WTC11 (cell line): Measurements from ENCODE around the gene FLT1. TPM values are rescaled to one million over a fixed set of nuclear protein-coding genes. Genes with fewer than 3 reads are reported as not detected.

ENCODE experiments used
- ATAC-seq: fragments of 200-7000 bp; cut with Tn5 transposase; 2 replicates; pipeline ENCODE4 v1.10.0; 2021; ENCODE audit warnings: mild to moderate bottlenecking, moderate library complexity
- CTCF ChIA-PET: fragments of 300-600 bp; sonication (Branson Sonifier 250); formaldehyde crosslinking; loops from one replicate; lab custom pipeline; 2021; ENCODE audit warnings: antibody characterized with exemption; lab: Charles Lee
- POLR2A ChIA-PET: fragments of 350-600 bp; sonication (Branson Sonifier 250); formaldehyde crosslinking; loops from one replicate; lab custom pipeline; 2021; ENCODE audit warnings: antibody characterized with exemption; lab: Charles Lee
- DNase-seq: peaks from one replicate; pipeline ENCODE4 v3.0.0; 2021; ENCODE audit warnings: low spot score
- H3K27ac Mint-ChIP-seq: 2 replicates; pipeline ENCODE4 v1.8.0; 2021; ENCODE audit warnings: mixed read lengths
- H3K27me3 Mint-ChIP-seq: 2 replicates; pipeline ENCODE4 v1.8.0; 2021; ENCODE audit warnings: low read depth, mild to moderate bottlenecking, moderate library complexity, mixed read lengths
- H3K36me3 Mint-ChIP-seq: 2 replicates; pipeline ENCODE4 v1.8.0; 2021; ENCODE audit warnings: mixed read lengths
- H3K4me1 Mint-ChIP-seq: 2 replicates; pipeline ENCODE4 v1.8.0; 2022; ENCODE audit warnings: mixed read lengths
- H3K4me3 Mint-ChIP-seq: 2 replicates; pipeline ENCODE4 v1.8.0; 2021; ENCODE audit warnings: mild to moderate bottlenecking, moderate library complexity, mixed read lengths
- H3K9me3 Mint-ChIP-seq: 2 replicates; pipeline ENCODE4 v1.8.0; 2021; ENCODE audit warnings: mixed read lengths
- ARID4B ChIP-seq: sonication (generic); formaldehyde crosslinking; IDR thresholded peaks from 2 replicates; pipeline ENCODE4 v1.8.0; 2023; ENCODE audit warnings: missing genetic modification reagents, mild to moderate bottlenecking, borderline replicate concordance
- FOXJ3 ChIP-seq: sonication (generic); formaldehyde crosslinking; IDR thresholded peaks from 2 replicates; pipeline ENCODE4 v1.9.0; 2021; ENCODE audit warnings: missing genetic modification reagents, mild to moderate bottlenecking, borderline replicate concordance
- FOXK1 ChIP-seq: sonication (generic); formaldehyde crosslinking; IDR thresholded peaks from 2 replicates; pipeline ENCODE4 v1.8.0; 2022; ENCODE audit warnings: mild to moderate bottlenecking, moderate library complexity, missing genetic modification reagents
- FOXP1 ChIP-seq: sonication (generic); formaldehyde crosslinking; IDR thresholded peaks from 2 replicates; pipeline ENCODE4 v1.8.0; 2022; ENCODE audit warnings: missing genetic modification reagents, mild to moderate bottlenecking, moderate library complexity, borderline replicate concordance
- FOXP4 ChIP-seq: sonication (generic); formaldehyde crosslinking; IDR thresholded peaks from 2 replicates; pipeline ENCODE4 v1.8.0; 2022; ENCODE audit warnings: mild to moderate bottlenecking, missing genetic modification reagents
- GRHL2 ChIP-seq: fragments of 250-450 bp; sonication (Bioruptor Pico); IDR thresholded peaks from 2 replicates; pipeline ENCODE4 v1.8.0; 2022; ENCODE audit warnings: mild to moderate bottlenecking, moderate library complexity; ENCODE audit not compliant: insufficient replicate concordance, severe bottlenecking
- GTF2I ChIP-seq: fragments of 250-450 bp; sonication (Bioruptor Pico); conservative IDR thresholded peaks from 2 replicates; pipeline ENCODE4 v1.4.0; 2021; ENCODE audit warnings: mild to moderate bottlenecking
- HMGA2 ChIP-seq: fragments of 250-450 bp; sonication (Bioruptor Pico); IDR thresholded peaks from 2 replicates; pipeline ENCODE4 v1.4.0; 2021; ENCODE audit warnings: mild to moderate bottlenecking, moderate library complexity
- MYBL2 ChIP-seq: sonication (generic); formaldehyde crosslinking; IDR thresholded peaks from 2 replicates; pipeline ENCODE4 v1.8.1; 2023; ENCODE audit warnings: mild to moderate bottlenecking, moderate library complexity, missing genetic modification reagents
- NFATC4 ChIP-seq: fragments of 250-450 bp; sonication (Bioruptor Pico); IDR thresholded peaks from 2 replicates; pipeline ENCODE4 v1.9.0; 2021; ENCODE audit warnings: mild to moderate bottlenecking
- PRRX2 ChIP-seq: fragments of 250-450 bp; sonication (Bioruptor Pico); IDR thresholded peaks from 2 replicates; pipeline ENCODE4 v1.8.0; 2021; ENCODE audit warnings: mild to moderate bottlenecking
- RORB ChIP-seq: fragments of 250-450 bp; sonication (Bioruptor Pico); IDR thresholded peaks from 2 replicates; pipeline ENCODE4 v1.9.0; 2021; ENCODE audit warnings: mild to moderate bottlenecking
- TCF7 ChIP-seq: sonication (generic); formaldehyde crosslinking; IDR thresholded peaks from 2 replicates; pipeline ENCODE4 v1.8.0; 2022; ENCODE audit warnings: mild to moderate bottlenecking, low read depth, missing genetic modification reagents, moderate library complexity
- TEAD4 ChIP-seq: sonication (generic); formaldehyde crosslinking; IDR thresholded peaks from 2 replicates; pipeline ENCODE4 v1.8.0; 2022; ENCODE audit warnings: mild to moderate bottlenecking, missing genetic modification reagents
- ZBTB21 ChIP-seq: sonication (generic); formaldehyde crosslinking; IDR thresholded peaks from 2 replicates; pipeline ENCODE4 v1.8.1; 2023; ENCODE audit warnings: mild to moderate bottlenecking, missing genetic modification reagents, borderline replicate concordance
- ZNF138 ChIP-seq: sonication (generic); formaldehyde crosslinking; conservative IDR thresholded peaks from 2 replicates; pipeline ENCODE4 v1.8.1; 2022; ENCODE audit warnings: mild to moderate bottlenecking, moderate library complexity, missing genetic modification reagents
- ZNF671 ChIP-seq: fragments of 250-450 bp; sonication (Bioruptor Pico); IDR thresholded peaks from 2 replicates; pipeline ENCODE4 v1.8.0; 2021; ENCODE audit warnings: mild to moderate bottlenecking
- total RNA-seq: library from RNA; stranded (reverse); gene quantifications from 3 replicates; pipeline ENCODE4 v1.2.3, GENCODE V29; 2021
- TF ChIP-seq, protein P1 (sequence below): sonication (generic); formaldehyde crosslinking; IDR thresholded peaks from 2 replicates; pipeline ENCODE4 v1.8.1; 2022; ENCODE audit warnings: low read depth, missing genetic modification reagents, borderline replicate concordance
- TF ChIP-seq, protein P2 (sequence below): sonication (generic); formaldehyde crosslinking; IDR thresholded peaks from 2 replicates; pipeline ENCODE4 v1.8.1; 2022; ENCODE audit warnings: mild to moderate bottlenecking, moderate library complexity, missing genetic modification reagents
- TF ChIP-seq, protein P3 (sequence below): fragments of 250-450 bp; sonication (Bioruptor Pico); IDR thresholded peaks from 2 replicates; pipeline ENCODE4 v1.9.0; 2021; ENCODE audit warnings: mild to moderate bottlenecking
- TF ChIP-seq, protein P4 (sequence below): sonication (generic); formaldehyde crosslinking; IDR thresholded peaks from 2 replicates; pipeline ENCODE4 v1.8.1; 2022; ENCODE audit warnings: missing genetic modification reagents, borderline replicate concordance

FLT1 gene
- total RNA-seq, 1 experiment from 2014 or later: 66.3 TPM

DNA sequence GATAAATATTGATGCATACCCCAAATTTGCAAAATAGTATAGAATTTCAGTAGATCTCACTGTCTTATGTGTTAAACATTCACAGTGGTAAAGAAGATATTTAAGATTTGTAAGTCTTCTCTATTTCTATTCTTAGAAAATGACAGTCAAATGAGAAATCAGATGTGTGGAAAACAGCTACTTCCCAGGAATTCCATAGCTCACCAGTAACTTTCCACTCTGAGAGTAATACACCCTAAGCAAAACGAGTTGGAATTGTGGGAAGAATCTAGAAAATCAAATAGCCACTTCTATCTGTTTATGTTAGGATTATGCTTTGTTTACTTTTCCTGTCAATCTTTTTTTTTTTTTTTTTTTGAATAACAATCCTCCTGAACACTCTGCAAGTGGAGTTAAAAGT, 69.1 kb downstream of the FLT1 start:
- DNase-seq: no peak
- Mint-ChIP-seq H3K36me3 (peaks cover 63% of the 10 kb centered on the region), H3K9me3 (no peaks in the 10 kb centered on the region), H3K4me3 (no peak overlapping the region), H3K27me3 (no peaks in the 10 kb centered on the region), H3K4me1 (peaks cover 79% of the 10 kb centered on the region), H3K27ac (peak overlapping the region; percentile 99)
- no peak for TF ChIP-seq PRRX2 (CRISPR knock-in tag)
- TF ChIP-seq ARID4B (CRISPR knock-in tag): no peak
- CTCF ChIA-PET: no interaction called here
- ATAC-seq: no peak
- POLR2A ChIA-PET: no interaction called here

DNA sequence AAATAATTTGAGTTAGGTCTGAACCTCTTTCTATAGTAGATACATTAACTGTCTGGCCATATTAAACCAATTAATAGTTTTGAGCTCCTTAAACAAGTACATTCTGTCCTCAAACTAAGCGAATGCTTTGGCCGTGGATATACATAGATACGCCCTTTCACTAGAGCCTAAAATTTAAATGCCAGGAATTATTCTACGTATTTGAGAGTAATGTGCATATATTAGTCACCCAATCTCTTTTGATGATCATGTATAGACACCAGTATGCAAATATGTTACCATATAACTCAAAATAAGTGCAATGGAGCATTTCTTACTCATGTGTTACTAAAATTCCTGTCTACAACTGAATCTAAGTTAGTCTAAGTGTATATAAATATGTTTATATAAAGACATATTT, 70.4 kb downstream of the FLT1 start:
- H3K4me1 Mint-ChIP-seq: peaks cover 77% of the 10 kb centered on the region
- no peak for ATAC-seq
- no peak overlapping the region for H3K27ac Mint-ChIP-seq
- H3K4me3 Mint-ChIP-seq: no peak overlapping the region
- POLR2A ChIA-PET: no interaction called here
- no peaks in the 10 kb centered on the region for H3K9me3 Mint-ChIP-seq
- no peak for DNase-seq
- CTCF ChIA-PET: no interaction called here
- H3K36me3 Mint-ChIP-seq: peaks cover 74% of the 10 kb centered on the region
- TF ChIP-seq, protein P1, sequence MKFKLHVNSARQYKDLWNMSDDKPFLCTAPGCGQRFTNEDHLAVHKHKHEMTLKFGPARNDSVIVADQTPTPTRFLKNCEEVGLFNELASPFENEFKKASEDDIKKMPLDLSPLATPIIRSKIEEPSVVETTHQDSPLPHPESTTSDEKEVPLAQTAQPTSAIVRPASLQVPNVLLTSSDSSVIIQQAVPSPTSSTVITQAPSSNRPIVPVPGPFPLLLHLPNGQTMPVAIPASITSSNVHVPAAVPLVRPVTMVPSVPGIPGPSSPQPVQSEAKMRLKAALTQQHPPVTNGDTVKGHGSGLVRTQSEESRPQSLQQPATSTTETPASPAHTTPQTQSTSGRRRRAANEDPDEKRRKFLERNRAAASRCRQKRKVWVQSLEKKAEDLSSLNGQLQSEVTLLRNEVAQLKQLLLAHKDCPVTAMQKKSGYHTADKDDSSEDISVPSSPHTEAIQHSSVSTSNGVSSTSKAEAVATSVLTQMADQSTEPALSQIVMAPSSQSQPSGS (CRISPR knock-in tag): no peak
- TF ChIP-seq TEAD4 (CRISPR knock-in tag): no peak
- no peak for TF ChIP-seq TCF7
- no peaks in the 10 kb centered on the region for H3K27me3 Mint-ChIP-seq

DNA sequence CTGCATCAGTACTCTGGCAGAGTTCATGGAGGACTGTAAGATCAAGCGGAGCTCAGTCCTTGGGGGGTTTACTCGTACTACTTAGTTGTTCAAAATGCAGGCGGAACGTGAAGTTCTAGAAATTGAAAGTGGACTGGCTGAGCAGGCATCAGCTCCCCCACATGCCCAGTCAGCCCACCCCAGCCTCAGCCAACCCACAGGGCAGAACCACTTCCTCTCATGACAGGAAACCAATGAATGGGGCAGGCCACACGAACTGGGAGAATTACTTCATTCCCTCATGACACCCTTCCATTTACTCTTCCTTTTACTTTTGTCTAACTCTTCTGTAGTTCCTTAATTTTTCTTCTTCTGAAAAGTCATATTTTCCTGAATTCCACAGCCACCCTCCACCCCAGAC, 71.9 kb downstream of the FLT1 start:
- Mint-ChIP-seq H3K9me3 (no peaks in the 10 kb centered on the region), H3K27me3 (no peaks in the 10 kb centered on the region), H3K4me3 (no peak overlapping the region), H3K27ac (peak overlapping the region; percentile 48), H3K4me1 (peaks cover 71% of the 10 kb centered on the region), H3K36me3 (peaks cover 83% of the 10 kb centered on the region)
- CTCF ChIA-PET: no interaction called here
- DNase-seq (no peak), ATAC-seq (no peak)
- POLR2A ChIA-PET: no interaction called here
- TF ChIP-seq HMGA2 (CRISPR knock-in tag) (no peak), GRHL2 (CRISPR knock-in tag) (no peak), ZNF138 (CRISPR knock-in tag) (no peak), ZBTB21 (CRISPR knock-in tag) (no peak), FOXP1 (CRISPR knock-in tag) (no peak), GTF2I (CRISPR knock-in tag) (no peak), RORB (no peak), FOXJ3 (CRISPR knock-in tag) (no peak), ZNF671 (CRISPR knock-in tag) (no peak), FOXK1 (CRISPR knock-in tag) (no peak), NFATC4 (CRISPR knock-in tag) (no peak), MYBL2 (CRISPR knock-in tag) (no peak), TEAD4 (CRISPR knock-in tag) (no peak), FOXP4 (CRISPR knock-in tag) (no peak)
- TF ChIP-seq, protein P2, sequence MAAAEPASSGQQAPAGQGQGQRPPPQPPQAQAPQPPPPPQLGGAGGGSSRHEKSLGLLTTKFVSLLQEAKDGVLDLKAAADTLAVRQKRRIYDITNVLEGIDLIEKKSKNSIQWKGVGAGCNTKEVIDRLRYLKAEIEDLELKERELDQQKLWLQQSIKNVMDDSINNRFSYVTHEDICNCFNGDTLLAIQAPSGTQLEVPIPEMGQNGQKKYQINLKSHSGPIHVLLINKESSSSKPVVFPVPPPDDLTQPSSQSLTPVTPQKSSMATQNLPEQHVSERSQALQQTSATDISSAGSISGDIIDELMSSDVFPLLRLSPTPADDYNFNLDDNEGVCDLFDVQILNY (CRISPR knock-in tag): no peak
- TF ChIP-seq, protein P3, sequence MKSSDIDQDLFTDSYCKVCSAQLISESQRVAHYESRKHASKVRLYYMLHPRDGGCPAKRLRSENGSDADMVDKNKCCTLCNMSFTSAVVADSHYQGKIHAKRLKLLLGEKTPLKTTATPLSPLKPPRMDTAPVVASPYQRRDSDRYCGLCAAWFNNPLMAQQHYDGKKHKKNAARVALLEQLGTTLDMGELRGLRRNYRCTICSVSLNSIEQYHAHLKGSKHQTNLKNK (CRISPR knock-in tag): no peak
- TF ChIP-seq, protein P4, sequence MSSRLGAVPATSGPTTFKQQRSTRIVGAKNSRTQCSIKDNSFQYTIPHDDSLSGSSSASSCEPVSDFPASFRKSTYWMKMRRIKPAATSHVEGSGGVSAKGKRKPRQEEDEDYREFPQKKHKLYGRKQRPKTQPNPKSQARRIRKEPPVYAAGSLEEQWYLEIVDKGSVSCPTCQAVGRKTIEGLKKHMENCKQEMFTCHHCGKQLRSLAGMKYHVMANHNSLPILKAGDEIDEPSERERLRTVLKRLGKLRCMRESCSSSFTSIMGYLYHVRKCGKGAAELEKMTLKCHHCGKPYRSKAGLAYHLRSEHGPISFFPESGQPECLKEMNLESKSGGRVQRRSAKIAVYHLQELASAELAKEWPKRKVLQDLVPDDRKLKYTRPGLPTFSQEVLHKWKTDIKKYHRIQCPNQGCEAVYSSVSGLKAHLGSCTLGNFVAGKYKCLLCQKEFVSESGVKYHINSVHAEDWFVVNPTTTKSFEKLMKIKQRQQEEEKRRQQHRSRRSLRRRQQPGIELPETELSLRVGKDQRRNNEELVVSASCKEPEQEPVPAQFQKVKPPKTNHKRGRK (CRISPR knock-in tag): no peak
